Measurements from ENCODE around the gene ZFYVE28. TPM values are rescaled to one million over a fixed set of nuclear protein-coding genes. Genes with fewer than 3 reads are reported as not detected.

The ZFYVE28 gene
- total RNA-seq, 2 experiments from 2014 or later: 14.8 to 17.2 TPM

- Mint-ChIP-seq H3K27ac (no peak overlapping the region), H3K27me3 (no peaks in the 10 kb centered on the region), H3K4me3 (no peak overlapping the region), H3K4me1 (peaks cover 3% of the 10 kb centered on the region), H3K9me3 (no peaks in the 10 kb centered on the region), H3K36me3 (ENCODE audit: low read depth) (no peaks in the 10 kb centered on the region)
- CTCF ChIA-PET: interaction anchor here (0.7 kb wide), 1 partner anchor 8 kb away, joined by 3 read pairs; the partner anchor contains the start of genes HAUS3 and POLN
- no peak for DNase-seq
- POLR2A ChIA-PET: no interaction called here
Measured at GRCh38 chr4:2250357-2251072, 167.9 kb downstream of the ZFYVE28 start.

- Mint-ChIP-seq H3K36me3 (ENCODE audit: low read depth) (no peaks in the 10 kb centered on the region), H3K9me3 (no peaks in the 10 kb centered on the region), H3K4me3 (no peak overlapping the region), H3K27ac (no peak overlapping the region), H3K27me3 (no peaks in the 10 kb centered on the region), H3K4me1 (peaks cover 10% of the 10 kb centered on the region)
- ChIA-PET CTCF (no interaction called here), POLR2A (no interaction called here)
- DNase-seq: no peak
Measured at GRCh38 chr4:2249526-2250356, 168.7 kb downstream of the ZFYVE28 start.

- Mint-ChIP-seq H3K9me3 (no peaks in the 10 kb centered on the region), H3K4me3 (no peak overlapping the region), H3K27me3 (no peaks in the 10 kb centered on the region), H3K36me3 (ENCODE audit: low read depth) (no peaks in the 10 kb centered on the region), H3K27ac (no peak overlapping the region), H3K4me1 (peaks cover 14% of the 10 kb centered on the region)
- ChIA-PET POLR2A (no interaction called here), CTCF (interaction anchor here (0.9 kb wide), 1 partner anchor 11 kb away, joined by 3 read pairs; no protein-coding TSS in a partner anchor)
- no peak for DNase-seq
Measured at GRCh38 chr4:2248821-2249261, 169.6 kb downstream of the ZFYVE28 start.

- no peaks in the 10 kb centered on the region for H3K36me3 Mint-ChIP-seq (ENCODE audit: low read depth)
- H3K27me3 Mint-ChIP-seq: no peaks in the 10 kb centered on the region
- no peaks in the 10 kb centered on the region for H3K9me3 Mint-ChIP-seq
- CTCF ChIA-PET: interaction anchor here (0.8 to 0.9 kb wide), 2 partner anchors 10 to 56 kb away, joined by 3 read pairs; no protein-coding TSS in a partner anchor
- H3K27ac Mint-ChIP-seq: no peak overlapping the region
- no peak for DNase-seq
- H3K4me1 Mint-ChIP-seq: peaks cover 18% of the 10 kb centered on the region
- no peak overlapping the region for H3K4me3 Mint-ChIP-seq
- POLR2A ChIA-PET: no interaction called here
Measured at GRCh38 chr4:2248044-2248780, 170.2 kb downstream of the ZFYVE28 start.

GRCh38 chr4:2247128-2248043, 171.1 kb downstream of the ZFYVE28 start:
- DNase-seq: no peak
- POLR2A ChIA-PET: no interaction called here
- Mint-ChIP-seq H3K27me3 (no peaks in the 10 kb centered on the region), H3K36me3 (ENCODE audit: low read depth) (no peaks in the 10 kb centered on the region), H3K4me3 (no peak overlapping the region), H3K9me3 (no peaks in the 10 kb centered on the region), H3K27ac (no peak overlapping the region), H3K4me1 (peaks cover 19% of the 10 kb centered on the region)
- CTCF ChIA-PET: interaction anchor here (0.8 kb wide), 1 partner anchor 57 kb away, joined by 3 read pairs; no protein-coding TSS in a partner anchor

- Mint-ChIP-seq H3K4me3 (no peak overlapping the region), H3K27me3 (no peaks in the 10 kb centered on the region), H3K9me3 (no peaks in the 10 kb centered on the region), H3K4me1 (peaks cover 22% of the 10 kb centered on the region), H3K36me3 (ENCODE audit: low read depth) (no peaks in the 10 kb centered on the region), H3K27ac (no peak overlapping the region)
- ChIA-PET CTCF (interaction anchor here (1.0 to 1.1 kb wide), 2 partner anchors 9 to 11 kb away, joined by 3 to 5 read pairs; no protein-coding TSS in a partner anchor), POLR2A (no interaction called here)
- DNase-seq: no peak
Measured at GRCh38 chr4:2246384-2247127, 171.9 kb downstream of the ZFYVE28 start.

- Mint-ChIP-seq H3K4me1 (peaks cover 24% of the 10 kb centered on the region), H3K27me3 (no peaks in the 10 kb centered on the region), H3K9me3 (no peaks in the 10 kb centered on the region), H3K4me3 (no peak overlapping the region), H3K36me3 (ENCODE audit: low read depth) (peaks cover 2% of the 10 kb centered on the region), H3K27ac (peak overlapping the region; percentile 34)
- CTCF ChIA-PET: interaction anchor here (1.0 to 1.1 kb wide), 2 partner anchors 10 to 12 kb away, joined by 3 to 5 read pairs; no protein-coding TSS in a partner anchor
- POLR2A ChIA-PET: no interaction called here
- DNase-seq: no peak
Measured at GRCh38 chr4:2245787-2246275, 172.6 kb downstream of the ZFYVE28 start.

- no peaks in the 10 kb centered on the region for H3K27me3 Mint-ChIP-seq
Measured at GRCh38 chr4:2245057-2245786, 173.2 kb downstream of the ZFYVE28 start.

GRCh38 chr4:2243681-2244380, 174.6 kb downstream of the ZFYVE28 start:
- peaks cover 18% of the 10 kb centered on the region for H3K36me3 Mint-ChIP-seq (ENCODE audit: low read depth)
- no peak overlapping the region for H3K4me3 Mint-ChIP-seq
- H3K27me3 Mint-ChIP-seq: no peaks in the 10 kb centered on the region
- H3K27ac Mint-ChIP-seq: no peak overlapping the region
- no peaks in the 10 kb centered on the region for H3K9me3 Mint-ChIP-seq
- peaks cover 41% of the 10 kb centered on the region for H3K4me1 Mint-ChIP-seq
- POLR2A ChIA-PET: no interaction called here
- CTCF ChIA-PET: interaction anchor here (1.1 to 1.5 kb wide), 3 partner anchors 14 to 225 kb away, joined by 3 to 4 read pairs (median 3); partner anchors contain the start of gene RNF4
- DNase-seq: no peak

More at GRCh38 chr4:2245057-2245786, 173.2 kb downstream of the ZFYVE28 start:
- peaks cover 8% of the 10 kb centered on the region for H3K36me3 Mint-ChIP-seq (ENCODE audit: low read depth)
- ChIA-PET CTCF (interaction anchor here (1.1 to 1.5 kb wide), 2 partner anchors 199 to 224 kb away, joined by 3 to 4 read pairs; partner anchors contain the start of gene RNF4), POLR2A (no interaction called here)
- H3K9me3 Mint-ChIP-seq: no peaks in the 10 kb centered on the region
- H3K27ac Mint-ChIP-seq: peak overlapping the region; percentile 34
- H3K4me3 Mint-ChIP-seq: no peak overlapping the region
- DNase-seq: no peak
- peaks cover 30% of the 10 kb centered on the region for H3K4me1 Mint-ChIP-seq

All from activated CD4-positive, alpha-beta T cell treated with anti-CD3 and anti-CD28 coated beads, Interleukin-2, amount 10 ng/mL, durations not matched to agents 7 days and 5 days (primary cell).